CD4-positive, CD25-positive, alpha-beta regulatory T cell (primary cell): ENCODE data around the gene PLA2G4E. TPM values are rescaled to one million over a fixed set of nuclear protein-coding genes. Genes with fewer than 3 reads are reported as not detected.

ENCODE experiments used
- ATAC-seq, 2 donors: fragments of 150-1000 bp; cut with Tn5 transposase; one replicate each; pipeline ENCODE4 v1.10.0; 2021; ENCODE audit warnings: low read depth in 2 of 2, moderate number of reproducible peaks in 2 of 2, moderate library complexity in 1 of 2
- DNase-seq, 3 donors: peaks; one replicate each; pipeline versions ENCODE4 v3.0.0 to v3.0.0-alpha.2; 2012 to 2022; ENCODE audit warnings: mixed read lengths in 1 of 3
- H3K27ac ChIP-seq: one replicate; pipeline ENCODE4 v1.7.0; 2013; ENCODE audit warnings: mild to moderate bottlenecking, low read length; ENCODE audit not compliant: insufficient read depth, poor library complexity, severe bottlenecking
- H3K27me3 ChIP-seq: one replicate; pipeline ENCODE4 v1.7.0; 2013; ENCODE audit warnings: low read length; ENCODE audit not compliant: control insufficient read depth, insufficient read depth
- H3K36me3 ChIP-seq: one replicate; pipeline ENCODE4 v1.7.0; 2013; ENCODE audit warnings: mild to moderate bottlenecking, low read length, moderate library complexity; ENCODE audit not compliant: control insufficient read depth, insufficient read depth
- H3K4me1 ChIP-seq: 2 replicates; pipeline ENCODE4 v1.7.0; 2013; ENCODE audit warnings: mild to moderate bottlenecking, low read length; ENCODE audit not compliant: insufficient read depth, control insufficient read depth, poor library complexity, severe bottlenecking
- H3K4me3 ChIP-seq: one replicate; pipeline ENCODE4 v1.7.0; 2013; ENCODE audit warnings: low read depth, mild to moderate bottlenecking, low read length, moderate library complexity
- H3K9me3 ChIP-seq, 2 experiments: 1 replicate in 1 of 2; 2 replicates in 1 of 2; pipeline ENCODE4 v1.7.0; 2013; ENCODE audit warnings: low read length in 2 of 2, mild to moderate bottlenecking in 1 of 2, moderate library complexity in 1 of 2; ENCODE audit not compliant: control insufficient read depth in 2 of 2
- H3K27ac Mint-ChIP-seq, 3 donors: one replicate each; pipeline ENCODE4 v1.8.0; 2020 to 2022; ENCODE audit warnings: mild to moderate bottlenecking in 3 of 3, mixed read lengths in 3 of 3, moderate library complexity in 2 of 3
- H3K27me3 Mint-ChIP-seq: one replicate; pipeline ENCODE4 v1.8.0; 2022; ENCODE audit warnings: mild to moderate bottlenecking, mixed read lengths
- H3K36me3 Mint-ChIP-seq: one replicate; pipeline ENCODE4 v1.8.0; 2020; ENCODE audit warnings: mixed read lengths
- H3K4me1 Mint-ChIP-seq, 4 donors: one replicate each; pipeline ENCODE4 v1.8.0; 2020 to 2022; ENCODE audit warnings: mixed read lengths in 4 of 4, mild to moderate bottlenecking in 1 of 4
- H3K4me3 Mint-ChIP-seq, 4 donors: one replicate each; pipeline ENCODE4 v1.8.0; 2020 to 2022; ENCODE audit warnings: mild to moderate bottlenecking in 4 of 4, mixed read lengths in 4 of 4, moderate library complexity in 3 of 4
- H3K9me3 Mint-ChIP-seq, 7 donors: one replicate each; pipeline ENCODE4 v1.8.0; 2020 to 2022; ENCODE audit warnings: mixed read lengths in 7 of 7, mild to moderate bottlenecking in 3 of 7, moderate library complexity in 2 of 7
- polyA plus RNA-seq, 4 donors: library from polyadenylated mRNA; unstranded; fragments of 300-500 nt; fragmentation: Illumina TruSeq; gene quantifications; one replicate each; pipeline ENCODE4 v1.2.3, GENCODE V29; 2021
- total RNA-seq: library from RNA; stranded (reverse); gene quantifications from one replicate; pipeline ENCODE4 v1.2.3, GENCODE V29; 2022

Gene PLA2G4E
- total and polyA plus RNA-seq, 5 donors from 2014 or later = not detected

DNA sequence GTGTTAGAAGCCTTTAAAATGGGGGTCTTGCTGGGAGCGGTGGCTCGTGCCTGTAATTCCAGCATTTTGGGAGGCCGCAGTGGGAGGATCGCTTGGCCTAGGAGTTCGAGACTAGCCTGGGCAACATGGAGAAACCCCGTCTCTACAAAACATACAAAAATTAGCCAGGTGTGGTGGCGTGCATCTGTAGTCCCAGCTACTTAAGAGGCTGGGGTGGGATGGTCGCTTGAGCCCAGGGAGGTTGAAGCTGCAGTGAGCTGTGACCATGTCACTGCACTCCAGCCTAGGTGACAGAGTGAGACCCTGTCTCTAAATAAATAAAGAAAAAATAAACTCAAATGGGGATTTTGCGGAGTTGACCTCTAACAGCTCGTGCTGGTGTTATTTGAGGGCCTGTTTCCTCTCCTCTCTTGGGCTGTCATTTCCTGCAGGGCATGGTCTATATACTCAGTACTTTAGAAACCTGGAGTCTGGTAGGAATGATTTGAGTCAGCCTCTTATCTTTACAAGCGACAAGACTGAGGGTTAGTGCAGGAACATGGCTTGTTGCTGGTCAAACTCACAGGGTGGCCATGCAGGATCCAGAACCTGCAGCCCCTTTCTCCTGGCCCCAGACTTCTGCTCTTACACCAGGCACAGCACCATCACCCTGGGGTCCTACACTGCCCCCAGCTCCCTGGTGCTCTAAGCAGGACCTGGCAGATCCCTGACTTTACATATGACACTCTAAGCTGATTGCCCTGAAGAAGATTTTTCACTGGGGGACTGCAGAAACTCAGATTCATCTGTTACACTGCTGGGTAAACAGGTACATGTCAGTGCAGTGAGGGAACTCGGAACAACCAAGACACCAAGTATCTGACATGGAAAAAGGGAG lies 63.6 kb downstream of the PLA2G4E start:
- Mint-ChIP-seq H3K4me1 (peaks cover 8 to 36% (median 27%) of the 10 kb centered on the region in 4 donors), H3K9me3 (no peaks in the 10 kb centered on the region), H3K4me3 (peak overlapping the region in 2 of 4 donors; percentile 11 to 35), H3K36me3 (peaks cover 14% of the 10 kb centered on the region), H3K27me3 (no peaks in the 10 kb centered on the region), H3K27ac (peak overlapping the region; percentile 52 to 83 (median 65))
- no peaks in the 10 kb centered on the region for H3K27me3 ChIP-seq
- no peak overlapping the region for H3K4me3 ChIP-seq
- H3K27ac ChIP-seq = no peak overlapping the region
- H3K36me3 ChIP-seq = peaks cover 18% of the 10 kb centered on the region
- ATAC-seq (no peak), DNase-seq (peak in 1 of 3 donors; percentile 39)
- H3K9me3 ChIP-seq = no peaks in the 10 kb centered on the region
- peaks cover 10% of the 10 kb centered on the region for H3K4me1 ChIP-seq

DNA sequence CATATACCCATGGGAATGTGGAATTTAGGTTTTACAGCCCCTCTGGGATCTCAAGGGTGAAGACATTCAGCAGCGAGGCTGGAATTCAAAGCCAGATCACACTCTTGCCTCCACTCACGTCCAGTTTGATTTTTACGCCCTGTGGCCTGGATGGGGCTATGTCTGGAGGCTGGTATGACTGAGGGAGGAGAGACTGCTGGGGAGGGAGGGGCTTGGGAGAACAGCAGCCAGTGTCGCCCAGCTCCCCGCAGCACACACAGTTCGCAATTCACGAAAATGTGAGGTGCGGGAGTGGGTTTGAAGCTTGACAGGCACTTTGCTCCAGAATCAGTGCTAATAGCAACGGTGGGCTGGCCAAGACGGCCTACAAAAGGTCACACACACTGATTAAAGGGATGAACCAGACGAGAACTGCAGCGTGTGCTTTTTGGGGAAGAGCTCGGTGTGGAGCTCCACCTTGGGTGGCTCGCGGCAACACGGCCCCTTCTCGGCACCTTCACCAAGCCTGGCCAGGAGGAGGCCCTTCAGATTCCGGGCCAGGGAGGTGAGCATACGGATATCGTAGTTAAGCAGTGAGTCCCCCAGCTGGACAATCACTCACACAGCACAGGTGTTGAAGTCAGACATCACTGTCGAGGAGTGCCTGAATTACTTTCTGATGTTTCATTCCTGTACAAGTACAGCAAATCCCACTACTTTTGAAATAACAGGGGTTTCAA lies 64.9 kb downstream of the PLA2G4E start:
- no peaks in the 10 kb centered on the region for H3K27me3 Mint-ChIP-seq
- H3K4me3 Mint-ChIP-seq = no peak overlapping the region
- Histone ChIP-seq H3K27ac (no peak overlapping the region), H3K4me1 (peaks cover 10% of the 10 kb centered on the region), H3K4me3 (no peak overlapping the region), H3K36me3 (peaks cover 26% of the 10 kb centered on the region), H3K9me3 (no peaks in the 10 kb centered on the region), H3K27me3 (no peaks in the 10 kb centered on the region)
- H3K36me3 Mint-ChIP-seq = peaks cover 12% of the 10 kb centered on the region
- DNase-seq (no peak), ATAC-seq (no peak)
- no peaks in the 10 kb centered on the region for H3K9me3 Mint-ChIP-seq
- peaks cover 0 to 26% (median 17%) of the 10 kb centered on the region in 4 donors for H3K4me1 Mint-ChIP-seq
- peak overlapping the region in 1 of 3 donors; percentile 31 for H3K27ac Mint-ChIP-seq

DNA sequence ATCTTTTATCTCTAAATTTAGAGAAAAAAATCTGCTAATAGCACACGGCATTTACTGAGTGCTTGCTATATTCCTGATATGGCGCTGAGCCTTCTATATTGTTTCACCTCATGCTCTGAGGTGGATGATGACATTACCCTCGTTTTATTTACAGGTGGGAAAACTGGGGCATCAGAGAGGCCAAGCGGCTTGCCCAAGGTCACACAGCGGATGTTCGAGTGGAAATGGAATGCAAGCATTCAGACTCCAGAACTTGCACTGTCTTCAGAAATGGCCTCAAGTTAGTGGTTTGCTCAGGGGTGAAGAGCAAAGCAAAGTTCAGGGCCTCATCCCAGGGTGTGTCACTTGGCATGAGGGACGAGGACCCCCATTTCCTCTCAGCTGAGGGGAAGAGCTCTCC lies 65.7 kb downstream of the PLA2G4E start:
- no peaks in the 10 kb centered on the region for H3K9me3 Mint-ChIP-seq
- Histone ChIP-seq H3K4me1 (peaks cover 10% of the 10 kb centered on the region), H3K27me3 (no peaks in the 10 kb centered on the region), H3K27ac (no peak overlapping the region), H3K4me3 (no peak overlapping the region), H3K9me3 (no peaks in the 10 kb centered on the region), H3K36me3 (peaks cover 30% of the 10 kb centered on the region)
- ATAC-seq = no peak
- peaks cover 16% of the 10 kb centered on the region for H3K36me3 Mint-ChIP-seq
- no peak overlapping the region for H3K4me3 Mint-ChIP-seq
- DNase-seq = no peak
- H3K27ac Mint-ChIP-seq = peak overlapping the region in 2 of 3 donors; percentile 31 to 60
- no peaks in the 10 kb centered on the region for H3K27me3 Mint-ChIP-seq
- peaks cover 0 to 28% (median 20%) of the 10 kb centered on the region in 4 donors for H3K4me1 Mint-ChIP-seq

DNA sequence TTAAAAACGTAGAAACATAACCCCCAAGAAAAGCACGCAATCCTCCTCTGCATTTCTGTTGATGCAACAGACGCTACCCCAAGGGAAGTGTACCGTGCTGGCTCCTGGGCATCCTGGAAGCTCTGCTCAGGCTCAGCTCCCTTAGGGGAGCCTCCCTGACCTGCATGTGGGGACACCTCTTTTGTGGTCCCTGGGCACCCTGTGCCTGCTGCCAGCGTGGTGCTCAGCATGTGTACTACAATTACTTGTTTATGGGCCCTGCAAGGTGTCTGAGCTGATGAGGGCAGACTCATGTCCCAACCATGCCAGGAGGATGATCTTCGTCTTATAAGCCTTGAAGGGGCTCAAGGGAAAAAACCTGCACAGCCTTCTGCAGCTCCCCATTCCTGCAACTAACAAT lies 66.8 kb downstream of the PLA2G4E start:
- Mint-ChIP-seq H3K36me3 (peaks cover 16% of the 10 kb centered on the region), H3K9me3 (no peaks in the 10 kb centered on the region), H3K4me1 (peaks cover 0 to 28% (median 21%) of the 10 kb centered on the region in 4 donors), H3K27ac (no peak overlapping the region), H3K27me3 (no peaks in the 10 kb centered on the region), H3K4me3 (no peak overlapping the region)
- no peak overlapping the region for H3K4me3 ChIP-seq
- peaks cover 34% of the 10 kb centered on the region for H3K36me3 ChIP-seq
- peaks cover 10% of the 10 kb centered on the region for H3K4me1 ChIP-seq
- H3K27ac ChIP-seq = no peak overlapping the region
- DNase-seq = no peak
- H3K9me3 ChIP-seq = no peaks in the 10 kb centered on the region
- no peak for ATAC-seq
- no peaks in the 10 kb centered on the region for H3K27me3 ChIP-seq

GRCh38 chr15:41952013-41952563 lies 68.8 kb downstream of the PLA2G4E start:
- H3K27ac Mint-ChIP-seq = no peak overlapping the region

GRCh38 chr15:41951571-41951970 lies 69.3 kb downstream of the PLA2G4E start:
- Mint-ChIP-seq H3K9me3 (no peaks in the 10 kb centered on the region), H3K36me3 (peaks cover 10% of the 10 kb centered on the region), H3K27ac (no peak overlapping the region), H3K27me3 (no peaks in the 10 kb centered on the region), H3K4me1 (peaks cover 0 to 10% (median 6%) of the 10 kb centered on the region in 4 donors), H3K4me3 (no peak overlapping the region)
- Histone ChIP-seq H3K27me3 (no peaks in the 10 kb centered on the region), H3K27ac (no peak overlapping the region), H3K4me3 (no peak overlapping the region), H3K9me3 (no peaks in the 10 kb centered on the region), H3K36me3 (peaks cover 29% of the 10 kb centered on the region), H3K4me1 (no peaks in the 10 kb centered on the region)
- DNase-seq (no peak), ATAC-seq (no peak)

More at GRCh38 chr15:41952013-41952563, 68.8 kb downstream of the PLA2G4E start:
- H3K27ac ChIP-seq = no peak overlapping the region
- Mint-ChIP-seq H3K4me1 (peaks cover 0 to 12% (median 10%) of the 10 kb centered on the region in 4 donors), H3K9me3 (no peaks in the 10 kb centered on the region), H3K36me3 (peaks cover 10% of the 10 kb centered on the region), H3K27me3 (no peaks in the 10 kb centered on the region), H3K4me3 (no peak overlapping the region)
- no peak for DNase-seq
- H3K4me1 ChIP-seq = no peaks in the 10 kb centered on the region
- H3K27me3 ChIP-seq = no peaks in the 10 kb centered on the region
- ATAC-seq = no peak
- no peaks in the 10 kb centered on the region for H3K9me3 ChIP-seq
- peaks cover 29% of the 10 kb centered on the region for H3K36me3 ChIP-seq
- no peak overlapping the region for H3K4me3 ChIP-seq

- peaks cover 10% of the 10 kb centered on the region for H3K36me3 Mint-ChIP-seq
- no peak overlapping the region for H3K4me3 Mint-ChIP-seq
- ATAC-seq = no peak
- peak overlapping the region in 1 of 3 donors; percentile 24 for H3K27ac Mint-ChIP-seq
- peaks cover 29% of the 10 kb centered on the region for H3K36me3 ChIP-seq
- no peaks in the 10 kb centered on the region for H3K27me3 ChIP-seq
- no peak overlapping the region for H3K27ac ChIP-seq
- no peaks in the 10 kb centered on the region for H3K9me3 Mint-ChIP-seq
- no peak overlapping the region for H3K4me3 ChIP-seq
- peaks cover 0 to 10% (median 5%) of the 10 kb centered on the region in 4 donors for H3K4me1 Mint-ChIP-seq
- H3K9me3 ChIP-seq = no peaks in the 10 kb centered on the region
- DNase-seq = no peak
- H3K27me3 Mint-ChIP-seq = no peaks in the 10 kb centered on the region
- H3K4me1 ChIP-seq = no peaks in the 10 kb centered on the region
Measured at GRCh38 chr15:41950489-41950888, 70.4 kb downstream of the PLA2G4E start.
